AG09309 (cell line): ENCODE data around the gene LRRK1.

ENCODE experiments used
- DNase-seq: peaks from one replicate; pipeline ENCODE4 v3.0.0-alpha.2; 2010; ENCODE audit warnings: low read depth
- H3K4me3 ChIP-seq: 2 replicates; pipeline ENCODE4 v1.5.1; 2011; ENCODE audit warnings: mild to moderate bottlenecking, low read depth, low read length, moderate library complexity; ENCODE audit not compliant: control insufficient read depth
- CTCF ChIP-seq: IDR thresholded peaks from 2 replicates; pipeline ENCODE4 v1.5.1; 2011; ENCODE audit warnings: mild to moderate bottlenecking, low read depth, low read length, inconsistent platforms; ENCODE audit not compliant: insufficient read depth, control insufficient read depth; ENCODE audit errors: missing control alignments

LRRK1 gene

GRCh38 chr15:101001056-101001455 lies 81.9 kb downstream of the LRRK1 start:
- no peak for TF ChIP-seq CTCF
- no peak for DNase-seq
- no peak overlapping the region for H3K4me3 ChIP-seq

- H3K4me3 ChIP-seq, result no peak overlapping the region
- TF ChIP-seq CTCF, result no peak
- DNase-seq, result no peak
Measured at GRCh38 chr15:101001796-101002195, 82.6 kb downstream of the LRRK1 start.

- TF ChIP-seq CTCF, result no peak
- H3K4me3 ChIP-seq, result no peak overlapping the region
- DNase-seq, result no peak
Measured at GRCh38 chr15:101003081-101003480, 83.9 kb downstream of the LRRK1 start.

- no peak for TF ChIP-seq CTCF
- no peak overlapping the region for H3K4me3 ChIP-seq
- no peak for DNase-seq
Measured at GRCh38 chr15:101003706-101004105, 84.5 kb downstream of the LRRK1 start.

GRCh38 chr15:101004500-101004899 lies 85.3 kb downstream of the LRRK1 start:
- TF ChIP-seq CTCF, result no peak
- no peak for DNase-seq
- no peak overlapping the region for H3K4me3 ChIP-seq

- no peak for TF ChIP-seq CTCF
- DNase-seq, result no peak
Measured at GRCh38 chr15:101004986-101005747, 86.0 kb downstream of the LRRK1 start.

More at GRCh38 chr15:101004986-101005747, 86.0 kb downstream of the LRRK1 start:
- no peak overlapping the region for H3K4me3 ChIP-seq
